Fibroblast of skin of left biceps (primary cell): ENCODE results near the gene IL36A.

Source experiments
- DNase-seq, 2 experiments: peaks; one replicate each; pipeline ENCODE4 v3.0.0-alpha.2; 2013; ENCODE audit warnings: low read depth in 2 of 2

The IL36A gene

GRCh38 chr2:113007250-113007649, 2.0 kb downstream of the IL36A start:
- DNase-seq, result no peak

DNA sequence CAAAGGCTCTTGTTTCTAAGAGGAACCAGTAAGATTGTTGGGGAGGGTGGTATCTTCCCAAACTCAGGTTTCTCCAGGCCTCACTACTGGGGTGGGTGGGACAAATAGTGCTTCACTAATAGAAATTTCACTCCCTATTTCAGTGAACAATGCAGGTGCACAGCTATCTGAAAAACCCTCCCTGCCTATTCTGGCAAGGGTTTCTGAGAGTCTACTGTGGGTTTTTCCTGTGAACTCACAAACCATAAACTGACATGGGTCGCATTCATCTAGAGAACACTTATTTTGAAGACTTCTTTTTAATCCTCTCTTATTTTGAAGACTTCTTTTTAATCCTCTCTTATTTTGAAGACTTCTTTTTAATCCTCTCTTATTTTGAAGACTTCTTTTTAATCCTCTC, 4.4 kb downstream of the IL36A start:
- no peak for DNase-seq

DNA sequence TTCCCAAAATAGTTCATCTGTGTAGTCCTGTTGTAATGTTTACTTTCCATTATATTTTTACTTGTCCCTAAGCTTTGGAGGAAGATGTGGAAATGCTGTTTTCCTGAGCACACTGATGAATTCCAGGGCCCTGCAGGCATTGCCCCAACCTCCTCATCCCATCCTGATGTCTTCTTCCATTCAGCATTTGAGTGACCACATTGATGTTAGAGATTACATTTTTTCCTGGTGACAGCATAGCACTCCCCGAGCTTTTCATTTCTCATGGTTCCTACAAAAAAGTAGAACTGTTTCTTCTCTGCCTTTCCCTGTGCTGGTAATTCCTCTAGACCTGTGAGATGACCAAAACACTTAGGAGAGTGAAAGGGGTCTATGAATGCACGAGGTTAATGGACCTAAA, 4.8 kb downstream of the IL36A start:
- no peak for DNase-seq

- no peak for DNase-seq
Observed at GRCh38 chr2:113011108-113011507, 5.8 kb downstream of the IL36A start.

GRCh38 chr2:113012436-113013335, 7.4 kb downstream of the IL36A start:
- DNase-seq, result no peak

DNA sequence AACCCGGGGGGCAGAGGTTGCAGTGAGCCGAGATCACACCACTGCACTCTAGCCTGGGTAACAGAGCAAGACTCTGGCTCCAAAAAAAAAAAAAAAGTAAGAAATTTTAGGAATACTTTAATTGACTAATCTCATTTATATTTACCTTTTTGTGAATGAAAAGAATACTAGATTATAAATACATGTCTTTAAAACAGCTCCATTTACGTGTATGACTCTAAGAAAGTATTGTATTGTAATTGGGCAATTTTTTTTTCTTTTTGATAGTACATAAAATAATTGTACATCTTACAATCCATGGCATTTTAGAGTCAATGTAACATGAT, 8.0 kb downstream of the IL36A start:
- no peak for DNase-seq

- DNase-seq, result no peak
Observed at GRCh38 chr2:113014067-113014466, 8.8 kb downstream of the IL36A start.

GRCh38 chr2:113015042-113015441, 9.8 kb downstream of the IL36A start:
- DNase-seq, result no peak

DNA sequence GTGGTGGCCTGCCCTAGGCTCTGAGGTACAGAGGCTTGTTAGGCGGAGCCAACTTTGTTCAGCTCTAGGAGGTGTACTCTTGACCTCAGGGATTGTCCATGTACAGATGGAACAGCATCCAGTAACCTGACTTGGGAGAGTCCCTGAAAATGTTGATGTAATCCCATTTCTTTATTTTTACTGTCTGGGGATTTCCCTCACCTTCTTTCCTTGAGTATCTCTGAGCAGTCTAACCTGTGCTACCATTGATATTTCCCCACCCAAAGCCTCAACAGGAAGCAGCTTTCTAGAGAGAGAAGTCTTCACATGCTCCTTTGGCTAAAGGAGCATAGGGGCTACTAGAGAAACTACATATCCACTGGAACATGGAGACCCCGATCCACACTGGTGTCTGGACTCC, 10.4 kb downstream of the IL36A start:
- DNase-seq, result no peak

DNA sequence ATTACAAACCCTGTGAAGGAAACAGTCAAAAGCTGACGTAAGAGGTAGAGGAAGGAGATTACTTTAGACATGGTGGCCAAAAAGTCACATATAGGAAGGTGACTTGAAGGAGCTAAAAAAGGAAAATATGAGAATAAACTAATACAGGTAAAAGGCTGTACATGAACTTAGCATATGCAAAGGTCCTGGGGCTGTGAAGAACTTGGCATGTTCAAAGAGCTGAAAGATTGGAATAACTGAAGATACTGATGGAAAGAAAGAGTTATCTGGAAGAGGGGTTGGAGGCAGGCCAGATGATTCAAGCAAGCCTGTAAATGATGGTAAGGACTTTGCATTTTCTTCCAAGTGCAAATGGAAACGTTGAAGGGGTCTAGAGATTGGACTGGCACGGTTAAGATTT, 13.2 kb downstream of the IL36A start:
- no peak for DNase-seq

DNA sequence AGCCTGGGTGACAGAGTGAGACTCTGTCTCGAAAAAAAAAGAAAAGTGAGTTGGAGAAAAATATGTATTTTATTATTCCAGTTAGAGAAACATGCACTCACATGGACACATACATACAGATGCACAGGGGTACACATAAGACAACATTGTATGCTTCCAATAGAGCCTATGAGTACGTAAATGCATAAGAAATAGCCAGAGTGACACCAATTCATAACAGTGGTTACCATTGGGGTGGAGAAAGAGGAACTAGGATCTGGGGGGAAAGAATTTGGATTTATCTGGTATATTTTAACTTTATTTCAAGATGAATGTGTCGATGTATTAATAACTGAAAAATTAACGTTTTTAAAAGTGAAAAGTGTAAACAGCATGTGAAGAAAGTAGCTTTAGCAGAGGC, 16.1 kb downstream of the IL36A start:
- DNase-seq, result no peak

DNA sequence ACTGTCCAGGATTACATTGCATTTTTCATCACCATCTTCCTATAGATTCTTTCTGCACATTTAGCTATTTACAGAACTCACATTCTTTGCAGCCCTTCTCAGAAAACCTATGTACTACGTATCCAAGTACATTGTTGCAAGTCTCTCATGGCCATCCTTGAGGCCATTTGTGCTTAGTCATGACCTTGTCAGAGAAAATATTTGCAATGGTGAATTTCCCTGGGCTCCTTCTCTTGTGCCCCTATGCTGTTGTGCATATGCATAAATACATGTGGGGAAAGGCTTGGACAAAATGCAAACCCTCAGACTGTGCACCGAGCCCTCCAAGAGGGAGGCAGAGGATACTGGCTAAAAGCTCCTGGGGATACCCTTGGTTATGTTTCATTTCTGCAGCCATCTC, 19.5 kb downstream of the IL36A start:
- DNase-seq, result no peak

GRCh38 chr2:113025737-113026136, 20.5 kb downstream of the IL36A start:
- DNase-seq, result no peak

DNA sequence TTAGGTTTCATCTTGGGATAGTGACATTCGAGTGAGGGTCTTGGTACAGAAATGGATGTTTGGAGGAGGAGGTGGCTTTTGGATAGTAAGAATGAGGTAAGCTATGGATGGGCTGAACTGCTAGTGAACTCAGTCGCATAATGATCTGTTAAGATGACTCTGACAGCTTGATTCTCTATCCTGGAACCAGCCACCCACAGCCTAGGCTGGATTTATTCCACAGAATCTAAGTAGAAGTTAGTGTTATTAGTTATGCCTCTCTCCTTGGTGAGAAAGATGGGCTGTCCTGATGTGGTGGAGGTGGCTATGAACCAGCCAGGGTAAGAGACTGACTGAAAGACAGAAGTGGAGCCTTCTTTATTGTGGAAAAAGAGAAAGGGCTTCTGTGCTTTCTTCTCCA, 22.4 kb downstream of the IL36A start:
- no peak for DNase-seq

- DNase-seq, result no peak
Observed at GRCh38 chr2:113028112-113028511, 22.9 kb downstream of the IL36A start.

- DNase-seq, result no peak
Observed at GRCh38 chr2:113032737-113033136, 27.5 kb downstream of the IL36A start.

GRCh38 chr2:113034016-113034415, 28.8 kb downstream of the IL36A start:
- no peak for DNase-seq

DNA sequence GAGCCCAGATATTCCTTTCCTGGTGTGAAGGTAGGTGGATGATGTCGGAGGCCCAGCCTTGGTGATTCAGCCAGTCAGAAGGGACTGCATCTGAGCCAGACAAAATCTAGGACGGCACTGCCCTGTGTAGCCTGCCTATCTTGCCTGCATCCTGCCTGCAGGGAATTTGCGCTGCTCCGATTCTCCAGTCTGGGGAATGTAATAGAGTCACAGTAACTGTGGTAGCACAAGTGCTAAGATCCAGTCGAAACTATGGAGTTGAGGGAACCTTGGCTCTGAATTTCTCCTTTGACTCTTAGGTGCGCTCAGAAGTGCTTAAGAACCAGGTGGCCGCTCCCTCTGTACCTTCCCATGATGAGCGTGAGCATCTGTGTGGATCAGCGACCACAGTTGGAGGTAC, 31.5 kb downstream of the IL36A start:
- DNase-seq, result no peak

DNA sequence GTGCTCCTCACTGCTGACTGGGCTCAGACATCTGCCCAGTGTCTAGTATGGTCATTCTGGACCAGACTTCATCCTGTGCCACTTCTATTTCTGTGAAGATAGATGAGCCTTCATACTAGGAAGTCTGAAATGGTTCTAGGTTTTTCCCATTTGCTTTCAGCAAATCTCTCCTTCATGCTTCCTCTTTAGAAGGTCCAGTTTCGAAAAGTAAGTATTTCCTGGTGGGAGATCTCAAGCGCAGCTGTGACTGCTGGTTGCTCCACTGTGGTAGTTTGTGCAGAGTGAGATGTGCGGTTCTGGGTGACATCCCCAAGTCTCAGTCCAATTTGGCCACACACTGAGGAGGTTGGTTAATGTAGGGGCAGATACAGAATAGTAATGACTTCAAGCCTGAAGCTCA, 33.0 kb downstream of the IL36A start:
- DNase-seq, result no peak

DNA sequence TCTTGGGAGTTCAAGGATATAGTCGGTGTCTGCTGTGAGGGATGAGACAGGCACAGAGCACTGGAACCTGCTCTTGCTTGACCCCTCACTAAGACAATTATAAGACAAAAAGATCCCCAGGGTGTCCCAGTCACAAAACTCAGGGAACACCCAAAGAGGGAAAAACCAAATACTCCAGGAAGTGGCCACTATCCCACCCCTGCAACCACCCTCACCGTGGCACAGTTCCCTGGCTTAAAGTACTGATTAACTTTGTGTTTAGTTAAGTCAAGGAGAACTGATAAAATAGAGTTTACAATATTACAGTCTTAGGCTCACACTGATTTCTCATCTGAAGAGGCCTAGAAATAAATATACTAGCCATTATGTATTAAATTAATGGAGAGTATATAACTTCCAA, 33.9 kb downstream of the IL36A start:
- DNase-seq, result no peak

- DNase-seq, result no peak
Observed at GRCh38 chr2:113039719-113040118, 34.5 kb downstream of the IL36A start.

DNA sequence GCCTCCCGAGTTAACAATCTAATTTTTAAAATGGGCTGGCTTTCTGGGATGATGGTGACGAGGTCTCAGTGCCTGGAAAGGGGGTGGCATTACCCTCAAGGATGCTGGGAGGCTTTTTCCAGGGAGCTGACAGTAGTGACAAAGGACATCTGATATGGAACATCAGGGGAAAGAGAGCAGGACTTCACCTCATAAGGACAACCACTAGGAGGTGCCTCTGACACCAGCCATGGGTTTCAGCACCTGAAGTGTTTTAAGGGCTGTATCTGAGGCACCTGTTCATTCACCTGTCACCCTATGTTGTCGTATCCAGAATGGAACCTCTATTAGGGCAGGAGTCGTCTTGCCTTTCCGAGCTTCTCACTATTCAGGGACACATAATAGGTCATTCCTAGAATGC, 36.6 kb downstream of the IL36A start:
- no peak for DNase-seq

- no peak for DNase-seq
Observed at GRCh38 chr2:113046465-113046864, 41.2 kb downstream of the IL36A start.
